H9 (cell line): Measurements from ENCODE around the gene FSHR. TPM values are rescaled to one million over a fixed set of nuclear protein-coding genes. Genes with fewer than 3 reads are reported as not detected.

Experiments
- DNase-seq: peaks from one replicate; pipeline ENCODE4 v3.0.0-alpha.2; 2017
- H2AFZ ChIP-seq: one replicate; pipeline ENCODE4 v1.6.1; 2013; ENCODE audit warnings: mild to moderate bottlenecking, low read length, control low read depth, moderate library complexity
- H2AK5ac ChIP-seq: 2 replicates; pipeline ENCODE4 v1.6.1; 2013; ENCODE audit warnings: low read length, control low read depth, mixed read lengths; ENCODE audit not compliant: insufficient read length
- H2BK120ac ChIP-seq: one replicate; pipeline ENCODE4 v1.6.1; 2013; ENCODE audit warnings: low read depth, mild to moderate bottlenecking, low read length, control low read depth, inconsistent platforms; ENCODE audit not compliant: poor library complexity, severe bottlenecking
- H2BK12ac ChIP-seq: 2 replicates; pipeline ENCODE4 v1.6.1; 2013; ENCODE audit warnings: low read length, control low read depth, mixed read lengths, low read depth; ENCODE audit not compliant: insufficient read length
- H2BK15ac ChIP-seq: 2 replicates; pipeline ENCODE4 v1.6.1; 2013; ENCODE audit warnings: low read depth, low read length, control low read depth
- H2BK20ac ChIP-seq: one replicate; pipeline ENCODE4 v1.6.1; 2013; ENCODE audit warnings: low read depth, mild to moderate bottlenecking, low read length, control low read depth, inconsistent platforms; ENCODE audit not compliant: poor library complexity, severe bottlenecking
- H2BK5ac ChIP-seq: 2 replicates; pipeline ENCODE4 v1.6.1; 2013; ENCODE audit warnings: low read length, control low read depth, mixed read lengths; ENCODE audit not compliant: insufficient read length
- H3K14ac ChIP-seq: 2 replicates; pipeline ENCODE4 v1.6.1; 2013; ENCODE audit warnings: low read length, control low read depth; ENCODE audit not compliant: insufficient read depth
- H3K18ac ChIP-seq: 2 replicates; pipeline ENCODE4 v1.6.1; 2013; ENCODE audit warnings: low read depth, mild to moderate bottlenecking, mixed read lengths, low read length, control low read depth; ENCODE audit not compliant: insufficient read length
- H3K23ac ChIP-seq: 2 replicates; pipeline ENCODE4 v1.6.1; 2013; ENCODE audit warnings: low read length, control low read depth, mixed read lengths, low read depth; ENCODE audit not compliant: insufficient read length
- H3K23me2 ChIP-seq: 2 replicates; pipeline ENCODE4 v1.6.1; 2013; ENCODE audit warnings: low read depth, mild to moderate bottlenecking, mixed read lengths, low read length, control low read depth; ENCODE audit not compliant: insufficient read length, poor library complexity, severe bottlenecking
- H3K27ac ChIP-seq: 2 replicates; pipeline ENCODE4 v1.5.1; 2013; ENCODE audit warnings: low read length, control low read depth, mixed read lengths, low read depth; ENCODE audit not compliant: insufficient read length
- H3K27me3 ChIP-seq: 2 replicates; pipeline ENCODE4 v1.6.1; 2013; ENCODE audit warnings: low read length, control low read depth, inconsistent platforms; ENCODE audit not compliant: insufficient read depth
- H3K4ac ChIP-seq: 2 replicates; pipeline ENCODE4 v1.6.1; 2013; ENCODE audit warnings: low read depth, mild to moderate bottlenecking, control low read depth, inconsistent platforms, low read length, moderate library complexity
- H3K4me1 ChIP-seq: 2 replicates; pipeline ENCODE4 v1.6.1; 2013; ENCODE audit warnings: low read length, control low read depth, inconsistent platforms; ENCODE audit not compliant: insufficient read depth
- H3K4me2 ChIP-seq: 2 replicates; pipeline ENCODE4 v1.6.1; 2013; ENCODE audit warnings: low read length, control low read depth, mixed read lengths; ENCODE audit not compliant: insufficient read length, insufficient read depth
- H3K56ac ChIP-seq: 2 replicates; pipeline ENCODE4 v1.6.1; 2013; ENCODE audit warnings: low read depth, mild to moderate bottlenecking, mixed read lengths, low read length, control low read depth; ENCODE audit not compliant: insufficient read length
- H3K79me1 ChIP-seq: 2 replicates; pipeline ENCODE4 v1.6.1; 2013; ENCODE audit warnings: low read depth, mild to moderate bottlenecking, moderate library complexity, low read length, control low read depth, inconsistent platforms; ENCODE audit not compliant: insufficient read depth, poor library complexity, severe bottlenecking
- H3K79me2 ChIP-seq: 2 replicates; pipeline ENCODE4 v1.6.1; 2013; ENCODE audit warnings: low read length, control low read depth, inconsistent platforms; ENCODE audit not compliant: insufficient read depth
- H3K9ac ChIP-seq: 2 replicates; pipeline ENCODE4 v1.6.1; 2013; ENCODE audit warnings: low read length, control low read depth, mixed read lengths; ENCODE audit not compliant: insufficient read length; ENCODE audit errors: extremely low read depth
- H3K9me3 ChIP-seq: one replicate; pipeline ENCODE4 v1.6.1; 2013; ENCODE audit warnings: low read depth, low read length, inconsistent platforms; ENCODE audit not compliant: control insufficient read depth
- H3T11ph ChIP-seq: one replicate; pipeline ENCODE4 v1.6.1; 2013; ENCODE audit warnings: mild to moderate bottlenecking, low read length, control low read depth, inconsistent platforms
- H4K20me1 ChIP-seq: one replicate; pipeline ENCODE4 v1.6.1; 2013; ENCODE audit not compliant: control insufficient read depth, insufficient read length, insufficient read depth
- H4K5ac ChIP-seq: 2 replicates; pipeline ENCODE4 v1.6.1; 2013; ENCODE audit warnings: low read depth, mild to moderate bottlenecking, mixed read lengths, low read length, control low read depth; ENCODE audit not compliant: insufficient read length
- H4K8ac ChIP-seq: replicated peaks from 2 replicates; pipeline ENCODE4 v1.6.1; 2013; ENCODE audit warnings: low read length, control low read depth, mixed read lengths, low read depth; ENCODE audit not compliant: insufficient read length
- H4K91ac ChIP-seq: 2 replicates; pipeline ENCODE4 v1.6.1; 2013; ENCODE audit warnings: low read depth, mild to moderate bottlenecking, moderate library complexity, mixed read lengths, low read length, control low read depth; ENCODE audit not compliant: insufficient read length
- H3K27ac Mint-ChIP-seq, 3 experiments: 2 replicates in 2 of 3; 3 replicates in 1 of 3; pipeline ENCODE4 v1.8.0; 2020 to 2021; ENCODE audit warnings: mixed read lengths in 3 of 3, mild to moderate bottlenecking in 1 of 3, moderate library complexity in 1 of 3
- H3K27me3 Mint-ChIP-seq: 2 replicates; pipeline ENCODE4 v1.8.0; 2021; ENCODE audit warnings: low read depth, mild to moderate bottlenecking, moderate library complexity, mixed read lengths
- H3K36me3 Mint-ChIP-seq, 3 experiments: 2 replicates in 2 of 3; 3 replicates in 1 of 3; pipeline ENCODE4 v1.8.0; 2020 to 2021; ENCODE audit warnings: low read depth in 3 of 3, mixed read lengths in 3 of 3; ENCODE audit not compliant: insufficient read depth in 1 of 3
- H3K4me1 Mint-ChIP-seq, 2 experiments: 2 replicates each; pipeline ENCODE4 v1.8.0; 2020; ENCODE audit warnings: mixed read lengths in 2 of 2
- H3K4me3 Mint-ChIP-seq, 2 experiments: 2 replicates in 1 of 2; 3 replicates in 1 of 2; pipeline ENCODE4 v1.8.0; 2020 to 2021; ENCODE audit warnings: mild to moderate bottlenecking in 2 of 2, mixed read lengths in 2 of 2, moderate library complexity in 1 of 2
- H3K9me3 Mint-ChIP-seq, 2 experiments: 2 replicates in 1 of 2; 3 replicates in 1 of 2; pipeline ENCODE4 v1.8.0; 2020; ENCODE audit warnings: mild to moderate bottlenecking in 2 of 2, mixed read lengths in 2 of 2, moderate library complexity in 1 of 2
- CTCF ChIP-seq: fragments of 200-600 bp; sonication (generic); conservative IDR thresholded peaks from 3 replicates; pipeline ENCODE4 v1.8.0; 2021; ENCODE audit warnings: antibody characterized with exemption, mild to moderate bottlenecking
- WGBS: extraction: QIAGEN DNeasy Blood & Tissue Kit; methylation state at CpG from one replicate; pipeline ENCODE4 v1.1.7; 2013; ENCODE audit warnings: missing lambda C conversion rate, low lambda C conversion rate, mixed read lengths; ENCODE audit not compliant: insufficient read length; ENCODE audit errors: extremely low coverage; 5-methylcytosine and 5-hydroxymethylcytosine counted together
- total RNA-seq: library from RNA; stranded (reverse); gene quantifications from 2 replicates; pipeline ENCODE4 v1.2.1, GENCODE V29; 2021

FSHR gene
- total RNA-seq, 1 experiment from 2014 or later, result not detected

GRCh38 chr2:49186050-49186648 lies 31.8 kb upstream of the FSHR start:
- Histone ChIP-seq H3K9ac (no peak overlapping the region), H4K8ac (no peak overlapping the region), H4K5ac (no peak overlapping the region), H2AK5ac (no peak overlapping the region), H3K9me3 (no peaks in the 10 kb centered on the region), H3K4me2 (no peak overlapping the region), H3K27me3 (no peaks in the 10 kb centered on the region), H3K14ac (no peak overlapping the region), H2BK5ac (no peak overlapping the region), H4K91ac (no peak overlapping the region), H3T11ph (no peak overlapping the region), H3K79me2 (no peaks in the 10 kb centered on the region), H3K23me2 (no peaks in the 10 kb centered on the region), H2BK12ac (no peak overlapping the region), H4K20me1 (no peaks in the 10 kb centered on the region), H2AFZ (no peak overlapping the region), H3K27ac (no peak overlapping the region), H2BK15ac (no peak overlapping the region), H3K4me1 (no peaks in the 10 kb centered on the region), H3K4ac (no peak overlapping the region), H3K56ac (no peak overlapping the region), H3K79me1 (no peaks in the 10 kb centered on the region), H2BK20ac (no peak overlapping the region), H2BK120ac (no peak overlapping the region), H3K18ac (no peak overlapping the region), H3K23ac (no peak overlapping the region)
- TF ChIP-seq CTCF, result no peak
- H3K4me1 Mint-ChIP-seq, result peaks cover 4 to 10% of the 10 kb centered on the region in 2 experiments; a peak in 3 of 4 replicates
- WGBS, result no CpG with 5 or more reads among the region's 10 CpGs
- peaks cover 3 to 6% (median 3%) of the 10 kb centered on the region in 3 experiments; a peak in 5 of 7 replicates for H3K36me3 Mint-ChIP-seq
- no peak overlapping the region for H3K4me3 Mint-ChIP-seq
- H3K27ac Mint-ChIP-seq, result peak overlapping the region in 1 of 3 experiments; percentile 31; a peak in 1 of 7 replicates
- DNase-seq, result no peak
- H3K9me3 Mint-ChIP-seq, result peaks cover 0 to 11% of the 10 kb centered on the region in 2 experiments; a peak in 2 of 5 replicates
- H3K27me3 Mint-ChIP-seq, result no peaks in the 10 kb centered on the region
